Measurements from ENCODE around the gene GPR61.

GPR61 gene

DNA sequence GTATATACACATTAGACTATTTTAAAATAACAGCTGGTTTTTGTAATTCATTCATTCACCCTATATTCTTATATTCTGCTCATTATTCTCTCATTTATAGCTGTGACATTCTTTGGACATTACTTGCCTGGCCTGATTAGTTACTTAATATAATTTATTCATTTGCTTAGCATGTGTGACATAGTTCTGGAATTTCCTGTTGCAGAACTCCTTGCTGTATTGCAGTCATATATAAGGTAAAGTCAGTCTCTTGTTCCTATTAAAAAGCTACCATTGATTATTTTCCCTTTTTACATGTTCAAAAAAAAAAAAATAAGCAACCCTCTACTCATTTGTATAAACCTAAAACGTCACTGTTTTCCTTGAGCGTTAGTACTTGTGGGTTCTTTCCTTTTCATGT is 55.9 kb downstream of the GPR61 start:
- no peaks in the 10 kb centered on the region for H3K4me1 ChIP-seq (ENCODE audit: control insufficient read depth, insufficient read depth, low read length, poor library complexity, severe bottlenecking)
- DNase-seq = no peak

More for the DNA sequence above, 55.9 kb downstream of the GPR61 start:
- Histone ChIP-seq H3K27ac (ENCODE audit: insufficient read depth, low read length, poor library complexity, severe bottlenecking) (no peak overlapping the region), H3K4me3 (ENCODE audit: insufficient read depth, low read depth, low read length, poor library complexity, severe bottlenecking) (no peak overlapping the region), H3K36me3 (ENCODE audit: control insufficient read depth, insufficient read depth, low read length) (peaks cover 25% of the 10 kb centered on the region), H3K9me3 (ENCODE audit: control insufficient read depth, low read length) (no peaks in the 10 kb centered on the region), H3K27me3 (replicated peaks; ENCODE audit: control insufficient read depth, insufficient read depth, low read length, poor library complexity, severe bottlenecking) (no peaks in the 10 kb centered on the region)

Data from effector memory CD4-positive, alpha-beta T cell (primary cell).